GM12892 (cell line): ENCODE data around the gene SLC44A4.

Experiments
- DNase-seq: peaks from one replicate; pipeline ENCODE4 v3.0.0; 2011; ENCODE audit not compliant: insufficient read length
- FAIRE-seq: peaks from 2 replicates; lab custom pipeline; 2011; peaks lifted over from hg19 to GRCh38; lab: Jason Lieb, UNC
- POLR2A ChIP-seq: IDR thresholded peaks from 2 replicates; pipeline ENCODE4 v1.6.1; 2011; ENCODE audit warnings: low read depth, low read length, control low read depth
- POLR2AphosphoS5 ChIP-seq: IDR thresholded peaks from 2 replicates; pipeline ENCODE4 v1.6.1; 2011; ENCODE audit warnings: low read depth, low read length, control low read depth
- TAF1 ChIP-seq: IDR thresholded peaks from 2 replicates; pipeline ENCODE4 v1.6.1; 2011; ENCODE audit warnings: low read depth, mild to moderate bottlenecking, control low read depth, low read length, borderline replicate concordance

The SLC44A4 gene

DNA sequence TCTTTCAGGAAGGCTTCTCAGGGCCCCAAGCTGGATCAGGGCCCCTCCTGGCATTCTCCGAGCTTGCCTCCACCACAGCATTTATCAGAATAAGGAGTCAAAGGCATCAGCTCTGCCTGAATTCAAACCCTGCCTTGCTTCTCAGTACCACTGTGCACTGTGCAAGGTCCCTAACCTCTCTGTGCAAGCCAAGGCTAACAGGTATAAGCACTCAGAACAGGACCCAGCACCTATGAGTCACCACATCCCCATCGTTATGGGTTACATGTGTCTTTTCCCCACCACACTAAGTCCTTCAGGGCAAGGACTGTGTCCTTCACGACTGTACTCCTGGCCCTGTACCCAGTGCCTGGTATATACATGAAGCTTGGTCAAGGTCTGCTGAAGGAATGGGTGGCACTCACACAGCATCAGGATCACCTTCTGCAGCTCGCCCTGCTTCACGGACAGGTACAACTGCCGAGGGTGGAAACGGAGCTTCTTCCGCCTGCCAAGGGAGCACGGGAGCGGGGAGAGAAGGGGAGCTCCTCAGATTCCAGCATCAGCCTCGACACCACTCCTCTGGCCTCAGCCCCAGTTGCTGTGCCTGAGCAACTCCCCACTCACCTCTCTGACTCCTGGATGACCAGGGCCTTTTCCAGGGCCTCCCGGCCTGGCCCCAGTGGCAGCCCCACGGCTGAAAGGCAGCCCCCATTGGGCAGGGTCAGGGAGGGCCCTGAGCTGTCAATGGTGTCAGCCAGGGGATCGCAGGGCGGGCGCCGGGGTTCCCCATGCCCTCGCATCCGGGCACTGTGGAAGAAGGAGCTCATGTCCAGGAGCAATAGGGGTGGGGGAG, 8.6 kb upstream of the SLC44A4 start:
- FAIRE-seq (no peak), DNase-seq (no peak)
- TF ChIP-seq POLR2A (no peak), POLR2AphosphoS5 (no peak), TAF1 (no peak)

DNA sequence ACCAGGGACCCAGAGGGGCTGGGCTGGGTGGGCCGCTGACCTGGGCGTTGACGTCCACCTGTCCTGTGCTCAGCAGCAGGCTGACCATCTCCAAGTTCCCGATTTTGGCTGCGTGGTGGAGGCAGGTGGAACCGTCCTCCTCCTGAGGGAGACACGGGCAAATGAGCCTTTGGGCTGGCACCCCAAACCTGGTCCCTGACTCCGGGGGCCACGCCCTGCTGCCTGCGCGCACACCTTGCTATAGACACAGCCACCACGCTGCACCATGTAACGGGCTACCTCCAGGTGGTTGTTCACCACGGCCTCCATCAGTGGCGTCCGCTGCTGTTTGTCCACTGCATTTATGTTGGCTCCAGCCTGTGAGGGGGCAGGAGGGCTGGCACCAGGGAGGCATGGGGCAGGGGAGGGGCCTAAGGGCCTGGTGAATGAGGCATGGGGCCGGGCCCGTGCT, 7.8 kb upstream of the SLC44A4 start:
- no peak for FAIRE-seq
- TF ChIP-seq POLR2AphosphoS5 (no peak), TAF1 (no peak), POLR2A (no peak)

DNA sequence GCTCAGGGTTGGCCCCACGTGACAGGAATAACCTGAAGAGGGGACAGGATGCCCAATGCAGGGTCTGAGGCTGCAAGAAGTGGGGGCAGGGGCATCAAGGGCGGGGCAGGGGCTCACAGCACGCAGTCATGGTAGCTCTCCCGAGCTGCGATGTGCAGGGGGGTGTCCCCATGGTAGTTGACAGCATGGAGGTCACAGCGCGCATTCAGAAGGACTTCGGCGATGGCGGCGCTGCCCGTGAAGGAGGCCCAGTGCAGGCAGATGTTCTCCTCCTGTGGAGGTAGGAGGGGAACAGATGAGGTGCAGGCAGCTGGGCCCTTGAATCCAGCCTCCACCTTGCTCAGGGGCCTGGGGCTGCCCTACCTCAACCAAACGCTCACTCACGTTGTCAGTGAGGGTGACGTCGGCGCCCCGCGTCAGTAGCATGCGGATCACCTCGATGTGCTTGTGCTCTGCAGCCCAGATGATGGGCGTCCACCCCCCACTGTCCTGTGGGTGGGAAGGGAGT, 5.8 kb upstream of the SLC44A4 start:
- DNase-seq (no peak), FAIRE-seq (no peak)
- TF ChIP-seq TAF1 (no peak), POLR2A (no peak), POLR2AphosphoS5 (no peak)

More for the DNA sequence above, 7.8 kb upstream of the SLC44A4 start:
- no peak for DNase-seq

DNA sequence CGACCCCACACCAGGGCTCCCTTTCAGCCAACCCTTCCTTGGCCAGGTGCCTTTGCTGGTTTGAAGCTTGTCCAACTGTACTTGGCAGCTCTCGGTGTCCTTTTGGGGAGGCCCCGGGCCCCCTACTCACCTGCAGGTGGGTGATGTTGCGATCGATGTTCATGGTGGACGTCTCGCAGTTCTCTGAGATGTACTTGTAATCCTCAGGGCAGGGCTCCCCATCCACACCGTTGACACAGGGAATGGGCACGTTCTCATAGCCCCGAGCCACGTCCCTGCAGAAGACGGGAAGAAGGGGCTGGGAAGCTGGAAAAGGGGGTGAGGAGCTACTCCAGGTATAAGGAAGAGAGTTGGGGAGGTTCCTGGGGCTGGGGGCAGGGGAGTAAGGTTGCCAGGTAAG, 4.9 kb upstream of the SLC44A4 start:
- TF ChIP-seq POLR2AphosphoS5 (no peak), TAF1 (no peak), POLR2A (no peak)
- no peak for FAIRE-seq

DNA sequence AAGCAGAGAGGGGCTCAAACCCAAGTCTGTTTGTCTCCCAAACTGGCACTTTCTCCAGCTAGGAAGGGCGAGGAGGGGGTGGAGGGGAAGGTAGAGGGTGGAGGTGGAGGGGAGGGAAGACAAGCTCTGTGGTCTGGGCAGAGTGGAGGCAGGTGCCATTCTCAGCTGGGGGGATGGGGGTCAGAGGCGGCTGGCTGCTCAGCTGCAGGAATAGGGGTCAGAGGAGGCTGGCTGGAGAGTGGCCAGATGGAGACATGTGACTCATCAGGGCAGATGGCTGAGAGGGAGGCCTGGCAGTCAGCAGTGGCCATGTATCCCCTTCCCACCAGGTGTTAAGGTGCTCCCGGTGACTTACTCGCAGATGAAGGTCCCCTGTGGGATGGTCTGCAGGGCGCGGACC, 3.5 kb upstream of the SLC44A4 start:
- DNase-seq (no peak), FAIRE-seq (no peak)
- TF ChIP-seq POLR2AphosphoS5 (no peak), POLR2A (no peak), TAF1 (no peak)

More for the DNA sequence above, 4.9 kb upstream of the SLC44A4 start:
- DNase-seq = no peak

DNA sequence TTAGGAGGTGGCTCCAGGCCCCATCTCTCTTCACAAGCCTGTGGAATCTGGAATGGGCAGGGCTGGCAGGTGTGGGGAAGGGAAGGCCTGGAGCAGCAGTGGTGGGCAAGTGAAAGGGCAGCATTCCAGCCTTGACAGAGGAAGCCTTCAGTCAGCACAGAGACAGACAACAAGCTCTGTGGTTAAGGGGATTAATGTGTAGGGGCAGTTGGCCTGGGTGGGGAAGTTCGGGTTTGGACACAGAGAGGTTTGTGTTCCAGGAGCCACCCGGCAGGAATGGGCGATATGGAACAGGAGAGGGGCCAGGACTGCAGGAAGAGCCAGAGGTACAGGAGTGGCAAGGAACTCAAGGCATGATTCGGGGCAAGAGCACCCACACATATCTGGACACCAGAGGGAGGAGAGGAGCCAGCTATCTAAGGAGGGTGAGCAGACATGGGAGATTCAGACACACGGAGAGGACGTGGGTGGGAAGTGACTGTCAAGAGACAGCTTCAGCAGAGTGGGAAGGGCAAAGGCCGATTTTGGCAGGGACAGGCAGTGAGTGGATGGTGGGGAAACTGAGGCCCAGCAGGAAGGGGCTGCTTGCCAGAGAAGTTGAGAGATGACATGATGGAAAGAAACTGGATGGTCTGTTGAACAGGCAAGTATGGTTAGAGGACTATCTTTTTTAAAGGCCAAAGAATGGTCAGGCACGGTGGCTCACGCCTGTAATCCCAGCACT, 2.5 kb upstream of the SLC44A4 start:
- FAIRE-seq (no peak), DNase-seq (no peak)
- TF ChIP-seq TAF1 = no peak
- TF ChIP-seq POLR2AphosphoS5 = no peak
- TF ChIP-seq POLR2A = no peak

DNA sequence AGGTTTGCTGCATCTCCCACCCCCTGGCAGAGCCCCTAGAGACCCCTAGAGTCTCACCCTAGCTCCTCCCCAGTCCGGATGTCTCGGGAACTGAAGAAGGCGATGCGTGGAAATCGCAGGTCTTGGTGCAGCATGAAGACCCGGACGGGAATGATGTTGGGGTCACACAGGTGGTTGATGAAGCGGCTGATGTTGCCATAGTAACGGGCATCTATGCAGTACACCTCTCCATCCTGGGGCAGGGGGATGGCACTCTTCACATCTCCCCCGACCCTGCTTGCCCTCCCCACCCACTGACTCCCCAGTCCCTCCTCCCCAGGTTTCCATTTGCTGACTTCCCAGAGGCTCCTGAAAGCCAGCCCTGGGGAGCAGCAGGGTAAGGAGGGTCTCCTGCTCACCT, 1.8 kb upstream of the SLC44A4 start:
- TF ChIP-seq POLR2AphosphoS5 (no peak), TAF1 (no peak), POLR2A (no peak)
- FAIRE-seq (no peak), DNase-seq (no peak)

DNA sequence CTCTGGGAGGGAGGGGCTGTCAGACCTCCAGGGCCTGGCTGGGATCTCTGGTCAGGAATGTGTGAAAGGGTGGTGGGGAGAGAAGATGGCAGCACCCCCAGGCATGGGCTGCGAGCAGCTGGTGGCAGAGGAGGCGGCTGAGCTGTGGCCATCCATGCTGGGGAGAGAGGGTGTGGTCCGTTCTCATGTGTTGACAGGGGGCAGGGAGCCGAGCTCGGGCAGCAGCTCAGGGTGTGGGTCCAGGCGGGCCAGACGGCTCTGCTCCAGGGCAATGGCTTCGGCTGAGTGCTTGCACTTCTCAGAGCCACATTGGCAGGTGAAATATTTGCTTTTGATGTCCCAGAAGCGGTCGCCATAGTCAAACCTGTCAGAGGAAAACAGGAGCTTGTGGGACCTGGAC, 1.1 kb upstream of the SLC44A4 start:
- TF ChIP-seq TAF1 (no peak), POLR2AphosphoS5 (no peak), POLR2A (no peak)
- DNase-seq (no peak), FAIRE-seq (no peak)

DNA sequence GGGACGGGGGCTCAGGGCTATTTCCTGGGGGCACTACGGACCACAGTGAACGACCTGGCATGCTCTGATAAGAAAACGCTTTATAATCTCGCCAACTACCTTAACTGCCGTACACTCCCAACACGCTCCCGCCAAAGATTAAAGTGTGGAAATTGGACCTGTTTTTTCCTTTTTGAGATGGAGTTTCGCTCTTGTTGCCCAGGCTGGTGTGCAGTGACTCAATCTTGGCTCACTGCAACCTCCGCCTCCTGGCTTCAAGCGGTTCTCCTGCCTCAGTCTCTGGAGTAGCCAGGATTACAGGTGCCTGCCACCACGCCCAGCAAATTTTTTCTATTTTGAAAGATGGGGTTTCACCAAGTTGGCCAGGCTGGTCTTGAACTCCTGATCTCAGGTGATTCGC, 346 bp upstream of the SLC44A4 start:
- DNase-seq (no peak), FAIRE-seq (no peak)
- TF ChIP-seq POLR2A (no peak), POLR2AphosphoS5 (no peak), TAF1 (no peak)

DNA sequence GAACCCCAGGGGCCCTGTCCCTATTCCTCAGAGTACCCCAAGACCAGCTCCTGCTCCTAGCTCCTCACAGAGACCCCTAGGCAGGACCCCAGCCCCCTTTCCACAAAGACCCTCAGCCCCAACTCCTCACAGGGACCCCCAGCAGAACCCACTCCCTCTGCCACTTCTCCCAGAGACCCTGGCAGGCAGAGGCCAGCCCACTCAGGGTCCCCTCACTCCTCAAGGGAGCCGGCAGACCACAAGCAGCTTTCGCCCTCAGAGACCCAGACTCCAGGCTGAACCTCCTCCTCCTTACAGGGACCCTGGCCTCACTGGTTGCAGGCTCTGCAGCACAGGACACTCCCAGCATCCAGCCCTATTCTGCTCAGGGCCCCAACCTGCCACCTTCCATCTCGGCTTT, 575 bp downstream of the SLC44A4 start:
- TF ChIP-seq POLR2AphosphoS5 (no peak), POLR2A (no peak), TAF1 (no peak)
- FAIRE-seq (no peak), DNase-seq (no peak)

DNA sequence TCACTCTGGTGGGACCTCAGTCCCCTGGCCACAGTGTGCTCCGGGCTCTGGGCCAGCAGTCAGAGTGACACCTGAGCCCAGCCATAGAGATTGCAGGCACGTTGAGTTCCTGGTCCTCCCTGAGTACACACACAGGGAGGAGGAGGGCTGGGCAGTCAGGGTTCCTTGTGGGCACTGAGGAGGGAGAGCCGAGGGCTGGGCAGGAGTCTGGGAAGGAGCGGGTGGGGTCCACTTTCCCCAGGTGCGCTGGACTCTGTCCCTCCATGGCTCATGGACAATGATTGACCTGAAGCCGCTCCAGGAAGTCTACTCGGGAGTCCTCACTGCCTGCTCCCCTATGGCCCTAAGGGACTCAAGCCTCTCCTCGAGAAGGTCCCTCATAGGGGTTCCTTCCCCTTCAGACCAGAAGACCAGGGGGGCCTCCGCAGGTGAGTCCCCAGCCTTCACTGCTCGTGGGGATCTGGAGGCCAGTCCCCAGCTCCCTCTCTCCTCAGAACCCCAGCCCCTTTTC, 1.1 kb downstream of the SLC44A4 start:
- no peak for TF ChIP-seq POLR2AphosphoS5
- no peak for TF ChIP-seq TAF1
- no peak for TF ChIP-seq POLR2A
- FAIRE-seq (no peak), DNase-seq (no peak)
